ENCODE results near the gene MOB3B.

DNA sequence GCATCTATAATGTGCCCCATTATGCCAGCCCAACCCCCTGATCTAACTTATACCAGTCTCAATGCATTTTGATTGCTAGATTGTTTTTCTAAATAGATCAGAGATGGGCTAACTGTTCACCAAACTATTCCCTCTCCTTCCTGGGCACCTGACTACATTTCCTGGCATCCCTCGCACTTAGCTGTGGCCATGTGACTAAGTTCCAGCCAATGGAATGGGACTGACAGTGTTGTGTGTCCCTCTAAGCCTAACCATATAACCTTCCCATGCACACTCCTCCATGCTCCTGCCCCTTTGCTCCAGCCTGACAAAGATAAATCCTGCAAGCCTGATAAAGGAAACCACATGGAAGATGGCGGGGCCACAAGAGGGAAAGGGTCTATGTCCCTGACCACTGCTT lies 17.8 kb downstream of the MOB3B start:
- TF ChIP-seq GABPA (IDR thresholded peaks at IDR 0.05; ENCODE audit: low read depth) = no peak
- TF ChIP-seq, protein P1, sequence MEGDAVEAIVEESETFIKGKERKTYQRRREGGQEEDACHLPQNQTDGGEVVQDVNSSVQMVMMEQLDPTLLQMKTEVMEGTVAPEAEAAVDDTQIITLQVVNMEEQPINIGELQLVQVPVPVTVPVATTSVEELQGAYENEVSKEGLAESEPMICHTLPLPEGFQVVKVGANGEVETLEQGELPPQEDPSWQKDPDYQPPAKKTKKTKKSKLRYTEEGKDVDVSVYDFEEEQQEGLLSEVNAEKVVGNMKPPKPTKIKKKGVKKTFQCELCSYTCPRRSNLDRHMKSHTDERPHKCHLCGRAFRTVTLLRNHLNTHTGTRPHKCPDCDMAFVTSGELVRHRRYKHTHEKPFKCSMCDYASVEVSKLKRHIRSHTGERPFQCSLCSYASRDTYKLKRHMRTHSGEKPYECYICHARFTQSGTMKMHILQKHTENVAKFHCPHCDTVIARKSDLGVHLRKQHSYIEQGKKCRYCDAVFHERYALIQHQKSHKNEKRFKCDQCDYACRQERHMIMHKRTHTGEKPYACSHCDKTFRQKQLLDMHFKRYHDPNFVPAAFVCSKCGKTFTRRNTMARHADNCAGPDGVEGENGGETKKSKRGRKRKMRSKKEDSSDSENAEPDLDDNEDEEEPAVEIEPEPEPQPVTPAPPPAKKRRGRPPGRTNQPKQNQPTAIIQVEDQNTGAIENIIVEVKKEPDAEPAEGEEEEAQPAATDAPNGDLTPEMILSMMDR (IDR thresholded peaks at IDR 0.05) = no peak
- no peak for TF ChIP-seq IRF3 (IDR thresholded peaks at IDR 0.05; ENCODE audit: low read depth, low read length)
- no peak for TF ChIP-seq RXRA (IDR thresholded peaks at IDR 0.05; ENCODE audit: borderline replicate concordance, low read depth)
- no peak for TF ChIP-seq POLR2AphosphoS5 (IDR thresholded peaks at IDR 0.05; ENCODE audit: low read depth, low read length)
- no peak for TF ChIP-seq SMC3 (IDR thresholded peaks at IDR 0.05; ENCODE audit: low read depth, low read length)
- TF ChIP-seq RFX5 (IDR thresholded peaks at IDR 0.05; ENCODE audit: low read length) = no peak
- no peak for TF ChIP-seq NFIC (IDR thresholded peaks at IDR 0.05; ENCODE audit: borderline replicate concordance)
- no peak for TF ChIP-seq EZH2phosphoT487 (IDR thresholded peaks at IDR 0.05; ENCODE audit: borderline replicate concordance, low read depth)
- TF ChIP-seq EP300 (IDR thresholded peaks at IDR 0.05; ENCODE audit: borderline replicate concordance in 1 of 2, low read depth in 1 of 2, low read length in 1 of 2) = no peak
- TF ChIP-seq MEF2A (IDR thresholded peaks at IDR 0.05; ENCODE audit: borderline replicate concordance, low read depth) = no peak
- TF ChIP-seq TCF12 (IDR thresholded peaks at IDR 0.05) = no peak
- TF ChIP-seq YY1 (IDR thresholded peaks at IDR 0.05; ENCODE audit: low read depth) = no peak
- TF ChIP-seq SIN3A (IDR thresholded peaks at IDR 0.05; ENCODE audit: borderline replicate concordance, low read depth, low read length) = no peak
